ENCODE results near the gene EDRF1. TPM values are rescaled to one million over a fixed set of nuclear protein-coding genes. Genes with fewer than 3 reads are reported as not detected.

EDRF1 gene
- total RNA-seq, 1 experiment from 2014 or later = 32.9 TPM

DNA sequence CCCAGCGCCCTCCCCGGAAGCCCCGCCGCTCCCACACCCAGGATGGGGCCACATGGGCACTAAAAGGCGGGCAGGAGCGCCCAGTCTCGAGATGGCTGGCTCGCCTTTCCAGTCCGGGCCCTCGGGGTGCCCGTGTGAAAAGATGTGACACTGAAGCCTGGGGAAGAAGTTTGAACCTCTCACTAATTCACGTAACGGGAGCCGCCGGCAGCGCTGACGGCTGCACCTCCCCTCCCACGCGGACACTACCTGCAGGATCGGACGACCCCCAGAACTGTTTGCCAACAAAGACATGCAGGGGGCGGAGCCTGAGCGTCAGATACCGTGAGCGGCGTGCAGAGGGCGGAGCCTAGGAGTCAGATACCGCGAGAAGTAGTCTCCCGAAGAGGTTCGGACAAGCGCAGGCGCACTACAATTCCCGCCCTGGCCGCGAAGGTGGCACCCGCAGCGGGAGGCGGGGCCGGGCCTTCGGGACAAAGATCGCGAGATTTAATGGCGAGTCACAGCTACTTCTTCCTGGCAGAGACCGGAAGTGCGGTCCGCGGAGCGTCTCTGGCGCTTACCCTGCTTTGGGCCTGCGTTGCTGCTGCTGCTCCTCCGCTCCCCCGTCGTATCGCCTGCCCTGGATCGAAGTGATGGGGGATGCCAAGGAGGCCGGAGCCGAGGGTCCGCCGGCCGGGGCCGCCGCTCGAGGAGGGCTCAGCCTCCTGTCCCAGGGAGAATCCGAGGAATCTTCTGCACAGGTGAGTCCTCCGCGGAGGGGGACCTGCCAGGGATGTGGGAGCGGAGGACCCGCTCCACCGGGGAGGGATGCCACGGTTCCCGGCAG is at the start of gene EDRF1 (continued):
- TF ChIP-seq ARID4B (CRISPR knock-in tag; IDR thresholded peaks at IDR 0.05; ENCODE audit: borderline replicate concordance) (peak; percentile 70), SMAD3 (CRISPR knock-in tag; IDR thresholded peaks at IDR 0.05; ENCODE audit: borderline replicate concordance) (peak; percentile 81; the same call in 1 of the 2 replicates), NR2C2 (CRISPR knock-in tag; IDR thresholded peaks at IDR 0.05) (no peak), ZNF121 (CRISPR knock-in tag; IDR thresholded peaks at IDR 0.05) (no peak), ZNF396 (CRISPR knock-in tag; IDR thresholded peaks at IDR 0.05; ENCODE audit: borderline replicate concordance) (no peak), ZNF671 (CRISPR knock-in tag; IDR thresholded peaks at IDR 0.05) (no peak), ZNF317 (CRISPR knock-in tag; IDR thresholded peaks at IDR 0.05; ENCODE audit: borderline replicate concordance, low read depth) (0 out of 2 replicates have a peak, but pooled peaks have one; percentile 19), ZNF232 (CRISPR knock-in tag; IDR thresholded peaks at IDR 0.05) (0 out of 2 replicates have a peak, but pooled peaks have one; percentile 62), CDX4 (CRISPR knock-in tag; IDR thresholded peaks at IDR 0.05; ENCODE audit: borderline replicate concordance) (no peak), MXD4 (CRISPR knock-in tag; IDR thresholded peaks at IDR 0.05; ENCODE audit: borderline replicate concordance) (no peak), FOXK1 (CRISPR knock-in tag; IDR thresholded peaks at IDR 0.05) (peak; percentile 86), AFF4 (CRISPR knock-in tag; IDR thresholded peaks at IDR 0.05; ENCODE audit: borderline replicate concordance) (no peak), AR (CRISPR knock-in tag; IDR thresholded peaks at IDR 0.05) (no peak), ETV6 (CRISPR knock-in tag; IDR thresholded peaks at IDR 0.05) (peak; percentile 47; the same call in 1 of the 2 replicates), TEAD4 (CRISPR knock-in tag; IDR thresholded peaks at IDR 0.05) (no peak), TEAD1 (CRISPR knock-in tag; IDR thresholded peaks at IDR 0.05) (no peak)
- TF ChIP-seq, protein P1, sequence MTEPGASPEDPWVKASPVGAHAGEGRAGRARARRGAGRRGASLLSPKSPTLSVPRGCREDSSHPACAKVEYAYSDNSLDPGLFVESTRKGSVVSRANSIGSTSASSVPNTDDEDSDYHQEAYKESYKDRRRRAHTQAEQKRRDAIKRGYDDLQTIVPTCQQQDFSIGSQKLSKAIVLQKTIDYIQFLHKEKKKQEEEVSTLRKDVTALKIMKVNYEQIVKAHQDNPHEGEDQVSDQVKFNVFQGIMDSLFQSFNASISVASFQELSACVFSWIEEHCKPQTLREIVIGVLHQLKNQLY (CRISPR knock-in tag; IDR thresholded peaks at IDR 0.05) = no peak
- TF ChIP-seq, protein P2, sequence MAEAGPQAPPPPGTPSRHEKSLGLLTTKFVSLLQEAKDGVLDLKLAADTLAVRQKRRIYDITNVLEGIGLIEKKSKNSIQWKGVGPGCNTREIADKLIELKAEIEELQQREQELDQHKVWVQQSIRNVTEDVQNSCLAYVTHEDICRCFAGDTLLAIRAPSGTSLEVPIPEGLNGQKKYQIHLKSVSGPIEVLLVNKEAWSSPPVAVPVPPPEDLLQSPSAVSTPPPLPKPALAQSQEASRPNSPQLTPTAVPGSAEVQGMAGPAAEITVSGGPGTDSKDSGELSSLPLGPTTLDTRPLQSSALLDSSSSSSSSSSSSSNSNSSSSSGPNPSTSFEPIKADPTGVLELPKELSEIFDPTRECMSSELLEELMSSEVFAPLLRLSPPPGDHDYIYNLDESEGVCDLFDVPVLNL (CRISPR knock-in tag; IDR thresholded peaks at IDR 0.05; ENCODE audit: borderline replicate concordance, low read depth) = no peak
- TF ChIP-seq, protein P3, sequence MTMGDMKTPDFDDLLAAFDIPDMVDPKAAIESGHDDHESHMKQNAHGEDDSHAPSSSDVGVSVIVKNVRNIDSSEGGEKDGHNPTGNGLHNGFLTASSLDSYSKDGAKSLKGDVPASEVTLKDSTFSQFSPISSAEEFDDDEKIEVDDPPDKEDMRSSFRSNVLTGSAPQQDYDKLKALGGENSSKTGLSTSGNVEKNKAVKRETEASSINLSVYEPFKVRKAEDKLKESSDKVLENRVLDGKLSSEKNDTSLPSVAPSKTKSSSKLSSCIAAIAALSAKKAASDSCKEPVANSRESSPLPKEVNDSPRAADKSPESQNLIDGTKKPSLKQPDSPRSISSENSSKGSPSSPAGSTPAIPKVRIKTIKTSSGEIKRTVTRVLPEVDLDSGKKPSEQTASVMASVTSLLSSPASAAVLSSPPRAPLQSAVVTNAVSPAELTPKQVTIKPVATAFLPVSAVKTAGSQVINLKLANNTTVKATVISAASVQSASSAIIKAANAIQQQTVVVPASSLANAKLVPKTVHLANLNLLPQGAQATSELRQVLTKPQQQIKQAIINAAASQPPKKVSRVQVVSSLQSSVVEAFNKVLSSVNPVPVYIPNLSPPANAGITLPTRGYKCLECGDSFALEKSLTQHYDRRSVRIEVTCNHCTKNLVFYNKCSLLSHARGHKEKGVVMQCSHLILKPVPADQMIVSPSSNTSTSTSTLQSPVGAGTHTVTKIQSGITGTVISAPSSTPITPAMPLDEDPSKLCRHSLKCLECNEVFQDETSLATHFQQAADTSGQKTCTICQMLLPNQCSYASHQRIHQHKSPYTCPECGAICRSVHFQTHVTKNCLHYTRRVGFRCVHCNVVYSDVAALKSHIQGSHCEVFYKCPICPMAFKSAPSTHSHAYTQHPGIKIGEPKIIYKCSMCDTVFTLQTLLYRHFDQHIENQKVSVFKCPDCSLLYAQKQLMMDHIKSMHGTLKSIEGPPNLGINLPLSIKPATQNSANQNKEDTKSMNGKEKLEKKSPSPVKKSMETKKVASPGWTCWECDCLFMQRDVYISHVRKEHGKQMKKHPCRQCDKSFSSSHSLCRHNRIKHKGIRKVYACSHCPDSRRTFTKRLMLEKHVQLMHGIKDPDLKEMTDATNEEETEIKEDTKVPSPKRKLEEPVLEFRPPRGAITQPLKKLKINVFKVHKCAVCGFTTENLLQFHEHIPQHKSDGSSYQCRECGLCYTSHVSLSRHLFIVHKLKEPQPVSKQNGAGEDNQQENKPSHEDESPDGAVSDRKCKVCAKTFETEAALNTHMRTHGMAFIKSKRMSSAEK (CRISPR knock-in tag; IDR thresholded peaks at IDR 0.05; ENCODE audit: borderline replicate concordance) = 0 out of 2 replicates have a peak, but pooled peaks have one; percentile 63
